ENCODE data around the gene ELFN2. TPM values are rescaled to one million over a fixed set of nuclear protein-coding genes. Genes with fewer than 3 reads are reported as not detected.

The ELFN2 gene
- total and polyA plus RNA-seq, 2 donors (not counting 3 experiments of a cell fraction or from before 2014, with no cell fraction given) = 0.41 to 1.3 TPM

GRCh38 chr22:37415210-37415609 lies 12.1 kb downstream of the ELFN2 start:
- DNase-seq (ENCODE audit: low read depth, low spot score) (no peak), FAIRE-seq (no peak)
- Histone ChIP-seq H3K9me1 (replicated peaks; ENCODE audit: control insufficient read depth, extremely low read depth, insufficient read depth, low read length) (no peaks in the 10 kb centered on the region), H3K9ac (replicated peaks; ENCODE audit: extremely low read depth, insufficient read depth, low read length) (no peak overlapping the region), H4K20me1 (replicated peaks; ENCODE audit: control insufficient read depth, extremely low read depth, insufficient read depth, low read length) (no peaks in the 10 kb centered on the region), H3K79me2 (ENCODE audit: control insufficient read depth, insufficient read depth, low read length) (no peaks in the 10 kb centered on the region), H3K4me3 (replicated peaks in 1 of 3; ENCODE audit: insufficient read depth in 1 of 3, low read depth in 1 of 3, low read length in 3 of 3) (no peak overlapping the region), H3K36me3 (ENCODE audit: control insufficient read depth in 2 of 2, extremely low read depth in 1 of 2, insufficient read depth in 2 of 2, low read length in 2 of 2) (no peaks in the 10 kb centered on the region), H3K4me2 (ENCODE audit: insufficient read depth, low read length) (no peak overlapping the region), H2AFZ (ENCODE audit: low read depth, low read length) (no peak overlapping the region), H3K9me3 (replicated peaks; ENCODE audit: control insufficient read depth, insufficient read depth, low read length) (no peaks in the 10 kb centered on the region), H3K27ac (ENCODE audit: insufficient read depth, low read depth, low read length) (no peak overlapping the region), H3K27me3 (ENCODE audit: control insufficient read depth in 2 of 2, insufficient read depth in 2 of 2, low read length in 2 of 2) (peaks cover 0 to 14% of the 10 kb centered on the region in 2 experiments), H3K4me1 (ENCODE audit: control insufficient read depth, extremely low read depth, insufficient read depth, low read length) (peaks cover 4% of the 10 kb centered on the region)
- BruUV-seq (replicated peaks) = no TSS peak
- ChIA-PET CTCF (no interaction called here), POLR2A (no interaction called here)
- TF ChIP-seq FOS (IDR thresholded peaks at IDR 0.05; ENCODE audit: borderline replicate concordance, insufficient read depth, low read length) (no peak), MYC (IDR thresholded peaks at IDR 0.05; ENCODE audit: low read depth, low read length) (no peak), EZH2 (IDR thresholded peaks at IDR 0.05; ENCODE audit: borderline replicate concordance, low read depth, low read length, severe bottlenecking) (no peak), POLR2AphosphoS5 (IDR thresholded peaks at IDR 0.05; ENCODE audit: insufficient read depth, low read depth, low read length) (no peak), POLR2A (IDR thresholded peaks at IDR 0.05; ENCODE audit: low read depth, low read length) (no peak), MAX (IDR thresholded peaks at IDR 0.05; ENCODE audit: insufficient read depth, insufficient read length) (no peak), GATA2 (IDR thresholded peaks at IDR 0.05; ENCODE audit: insufficient read depth, insufficient read length, low read depth, low read length) (no peak), CTCF (IDR thresholded peaks at IDR 0.05; ENCODE audit: extremely low read depth in 1 of 2, insufficient read depth in 1 of 2, low read depth in 1 of 2, low read length in 2 of 2) (no peak), JUN (IDR thresholded peaks at IDR 0.05; ENCODE audit: borderline replicate concordance, insufficient read depth, insufficient read length, low read depth) (no peak)
- dilution Hi-C loops (cut with MboI; ENCODE audit: extremely low pct_ligation_motif_present, low sequenced_read_pairs) = no loop called here
- intact Hi-C loops (cut with micrococcal nuclease) = no loop called here

Measured in endothelial cell of umbilical vein (primary cell).